GM12878 (cell line): ENCODE data around the gene TSC2.

ENCODE experiments used
- CTCF ChIP-seq, 3 experiments: IDR thresholded peaks in 2 of 3; conservative IDR thresholded peaks in 1 of 3; 2 replicates each; pipeline ENCODE4 v1.5.1; 2011; ENCODE audit warnings: low read depth in 3 of 3, low read length in 3 of 3, mild to moderate bottlenecking in 3 of 3, control low read depth in 2 of 3, moderate library complexity in 2 of 3, inconsistent platforms in 1 of 3, mixed read lengths in 1 of 3; ENCODE audit not compliant: control insufficient read depth in 2 of 3, insufficient read depth in 1 of 3; ENCODE audit errors: extremely low read depth in 1 of 3
- EED ChIP-seq: sonication (generic); IDR thresholded peaks from 2 replicates; pipeline ENCODE4 v1.6.1; 2016; ENCODE audit warnings: antibody characterized with exemption, low read depth
- KDM1A ChIP-seq: fragments of 200-600 bp; sonication (generic); IDR thresholded peaks from 2 replicates; pipeline ENCODE4 v1.6.1; 2016; ENCODE audit warnings: borderline replicate concordance
- PKNOX1 ChIP-seq: fragments of 450-650 bp; IDR thresholded peaks from 2 replicates; pipeline ENCODE4 v1.6.1; 2016; ENCODE audit warnings: mild to moderate bottlenecking
- REST ChIP-seq: IDR thresholded peaks from 2 replicates; pipeline ENCODE4 v1.6.1; 2012; ENCODE audit warnings: mild to moderate bottlenecking, low read depth, low read length
- SPI1 ChIP-seq: IDR thresholded peaks from 2 replicates; pipeline ENCODE4 v1.6.1; 2011; ENCODE audit warnings: low read depth, mild to moderate bottlenecking, low read length, moderate library complexity, borderline replicate concordance; ENCODE audit not compliant: insufficient read depth
- ZNF207 ChIP-seq: fragments of 450-650 bp; IDR thresholded peaks from 2 replicates; pipeline ENCODE4 v1.6.1; 2014; ENCODE audit warnings: antibody characterized with exemption, mild to moderate bottlenecking, borderline replicate concordance

- no peak for TF ChIP-seq KDM1A
- no peak for TF ChIP-seq PKNOX1
- TF ChIP-seq SPI1, result no peak
- no peak for TF ChIP-seq EED
- no peak for TF ChIP-seq CTCF (IDR thresholded peaks at IDR 0.05 in 2 of 3, conservative IDR thresholded peaks at IDR 0.05 in 1 of 3; ENCODE audit: control insufficient read depth in 2 of 3, extremely low read depth in 1 of 3, insufficient read depth in 1 of 3, low read depth in 3 of 3, low read length in 3 of 3)
- TF ChIP-seq ZNF207, result no peak
- no peak for TF ChIP-seq REST
Measured at GRCh38 chr16:2025878-2026460, 21.8 kb upstream of the TSC2 start.
